SK-N-SH treated with all-trans-retinoic acid at 6 μM for 48 hours (cell line): Measurements from ENCODE around the gene CGB5.

Source experiments
- CSRNP3 ChIP-seq: fragments of 250-450 bp; sonication (Bioruptor Pico); IDR thresholded peaks from 2 replicates; pipeline ENCODE4 v1.5.1; 2021; ENCODE audit warnings: mild to moderate bottlenecking, moderate library complexity
- OSR1 ChIP-seq: fragments of 250-450 bp; sonication (Bioruptor Pico); IDR thresholded peaks from 2 replicates; pipeline ENCODE4 v1.8.0; 2022; ENCODE audit warnings: moderate library complexity, mild to moderate bottlenecking, inconsistent platforms
- PPARA ChIP-seq: fragments of 250-450 bp; sonication (Bioruptor Pico); IDR thresholded peaks from 2 replicates; pipeline ENCODE4 v1.5.0; 2020; ENCODE audit warnings: mild to moderate bottlenecking, borderline replicate concordance
- RARB ChIP-seq: fragments of 250-450 bp; sonication (Bioruptor Pico); IDR thresholded peaks from 2 replicates; pipeline ENCODE4 v1.8.0; 2021; ENCODE audit warnings: mild to moderate bottlenecking, moderate library complexity
- SNAI2 ChIP-seq: fragments of 250-450 bp; sonication (Bioruptor Pico); IDR thresholded peaks from 2 replicates; pipeline ENCODE4 v1.5.0; 2020; ENCODE audit warnings: mild to moderate bottlenecking, moderate library complexity
- TCF4 ChIP-seq: fragments of 250-450 bp; sonication (Bioruptor Pico); IDR thresholded peaks from 2 replicates; pipeline ENCODE4 v1.8.0; 2021; ENCODE audit warnings: mild to moderate bottlenecking, moderate library complexity, borderline replicate concordance
- ZC3H10 ChIP-seq: fragments of 250-450 bp; sonication (Bioruptor Pico); IDR thresholded peaks from 2 replicates; pipeline ENCODE4 v1.5.1; 2021; ENCODE audit warnings: mild to moderate bottlenecking, moderate library complexity
- ZFP3 ChIP-seq: fragments of 250-450 bp; sonication (Bioruptor Pico); IDR thresholded peaks from 2 replicates; pipeline ENCODE4 v1.5.0; 2020; ENCODE audit warnings: mild to moderate bottlenecking, moderate library complexity
- ZFP30 ChIP-seq: fragments of 450-650 bp; formaldehyde crosslinking; IDR thresholded peaks from 2 replicates; pipeline ENCODE4 v1.5.0; 2022; ENCODE audit warnings: mild to moderate bottlenecking, moderate library complexity
- TF ChIP-seq, protein P1 (sequence below): fragments of 250-450 bp; sonication (Bioruptor Pico); IDR thresholded peaks from 2 replicates; pipeline ENCODE4 v1.5.0; 2020; ENCODE audit warnings: mild to moderate bottlenecking, moderate library complexity
- TF ChIP-seq, protein P2 (sequence below): fragments of 250-450 bp; sonication (Bioruptor Pico); IDR thresholded peaks from 2 replicates; pipeline ENCODE4 v1.8.0; 2020; ENCODE audit warnings: mild to moderate bottlenecking, moderate library complexity, borderline replicate concordance
- TF ChIP-seq, protein P3 (sequence below): fragments of 250-450 bp; sonication (Bioruptor Pico); IDR thresholded peaks from 2 replicates; pipeline ENCODE4 v1.5.1; 2020; ENCODE audit warnings: low read depth, mild to moderate bottlenecking, moderate library complexity

GRCh38 chr19:49086296-49086695 lies 42.6 kb downstream of the CGB5 start:
- TF ChIP-seq ZFP3 (CRISPR knock-in tag) (no peak), ZFP30 (CRISPR knock-in tag) (no peak), RARB (CRISPR knock-in tag) (no peak), ZC3H10 (no peak), SNAI2 (CRISPR knock-in tag) (no peak), CSRNP3 (CRISPR knock-in tag) (no peak), OSR1 (CRISPR knock-in tag) (no peak), TCF4 (CRISPR knock-in tag) (no peak), PPARA (CRISPR knock-in tag) (no peak)
- TF ChIP-seq, protein P1, sequence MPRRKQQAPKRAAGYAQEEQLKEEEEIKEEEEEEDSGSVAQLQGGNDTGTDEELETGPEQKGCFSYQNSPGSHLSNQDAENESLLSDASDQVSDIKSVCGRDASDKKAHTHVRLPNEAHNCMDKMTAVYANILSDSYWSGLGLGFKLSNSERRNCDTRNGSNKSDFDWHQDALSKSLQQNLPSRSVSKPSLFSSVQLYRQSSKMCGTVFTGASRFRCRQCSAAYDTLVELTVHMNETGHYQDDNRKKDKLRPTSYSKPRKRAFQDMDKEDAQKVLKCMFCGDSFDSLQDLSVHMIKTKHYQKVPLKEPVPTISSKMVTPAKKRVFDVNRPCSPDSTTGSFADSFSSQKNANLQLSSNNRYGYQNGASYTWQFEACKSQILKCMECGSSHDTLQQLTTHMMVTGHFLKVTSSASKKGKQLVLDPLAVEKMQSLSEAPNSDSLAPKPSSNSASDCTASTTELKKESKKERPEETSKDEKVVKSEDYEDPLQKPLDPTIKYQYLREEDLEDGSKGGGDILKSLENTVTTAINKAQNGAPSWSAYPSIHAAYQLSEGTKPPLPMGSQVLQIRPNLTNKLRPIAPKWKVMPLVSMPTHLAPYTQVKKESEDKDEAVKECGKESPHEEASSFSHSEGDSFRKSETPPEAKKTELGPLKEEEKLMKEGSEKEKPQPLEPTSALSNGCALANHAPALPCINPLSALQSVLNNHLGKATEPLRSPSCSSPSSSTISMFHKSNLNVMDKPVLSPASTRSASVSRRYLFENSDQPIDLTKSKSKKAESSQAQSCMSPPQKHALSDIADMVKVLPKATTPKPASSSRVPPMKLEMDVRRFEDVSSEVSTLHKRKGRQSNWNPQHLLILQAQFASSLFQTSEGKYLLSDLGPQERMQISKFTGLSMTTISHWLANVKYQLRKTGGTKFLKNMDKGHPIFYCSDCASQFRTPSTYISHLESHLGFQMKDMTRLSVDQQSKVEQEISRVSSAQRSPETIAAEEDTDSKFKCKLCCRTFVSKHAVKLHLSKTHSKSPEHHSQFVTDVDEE, result no peak
- TF ChIP-seq, protein P2, sequence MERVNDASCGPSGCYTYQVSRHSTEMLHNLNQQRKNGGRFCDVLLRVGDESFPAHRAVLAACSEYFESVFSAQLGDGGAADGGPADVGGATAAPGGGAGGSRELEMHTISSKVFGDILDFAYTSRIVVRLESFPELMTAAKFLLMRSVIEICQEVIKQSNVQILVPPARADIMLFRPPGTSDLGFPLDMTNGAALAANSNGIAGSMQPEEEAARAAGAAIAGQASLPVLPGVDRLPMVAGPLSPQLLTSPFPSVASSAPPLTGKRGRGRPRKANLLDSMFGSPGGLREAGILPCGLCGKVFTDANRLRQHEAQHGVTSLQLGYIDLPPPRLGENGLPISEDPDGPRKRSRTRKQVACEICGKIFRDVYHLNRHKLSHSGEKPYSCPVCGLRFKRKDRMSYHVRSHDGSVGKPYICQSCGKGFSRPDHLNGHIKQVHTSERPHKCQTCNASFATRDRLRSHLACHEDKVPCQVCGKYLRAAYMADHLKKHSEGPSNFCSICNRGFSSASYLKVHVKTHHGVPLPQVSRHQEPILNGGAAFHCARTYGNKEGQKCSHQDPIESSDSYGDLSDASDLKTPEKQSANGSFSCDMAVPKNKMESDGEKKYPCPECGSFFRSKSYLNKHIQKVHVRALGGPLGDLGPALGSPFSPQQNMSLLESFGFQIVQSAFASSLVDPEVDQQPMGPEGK (CRISPR knock-in tag), result no peak
- TF ChIP-seq, protein P3, sequence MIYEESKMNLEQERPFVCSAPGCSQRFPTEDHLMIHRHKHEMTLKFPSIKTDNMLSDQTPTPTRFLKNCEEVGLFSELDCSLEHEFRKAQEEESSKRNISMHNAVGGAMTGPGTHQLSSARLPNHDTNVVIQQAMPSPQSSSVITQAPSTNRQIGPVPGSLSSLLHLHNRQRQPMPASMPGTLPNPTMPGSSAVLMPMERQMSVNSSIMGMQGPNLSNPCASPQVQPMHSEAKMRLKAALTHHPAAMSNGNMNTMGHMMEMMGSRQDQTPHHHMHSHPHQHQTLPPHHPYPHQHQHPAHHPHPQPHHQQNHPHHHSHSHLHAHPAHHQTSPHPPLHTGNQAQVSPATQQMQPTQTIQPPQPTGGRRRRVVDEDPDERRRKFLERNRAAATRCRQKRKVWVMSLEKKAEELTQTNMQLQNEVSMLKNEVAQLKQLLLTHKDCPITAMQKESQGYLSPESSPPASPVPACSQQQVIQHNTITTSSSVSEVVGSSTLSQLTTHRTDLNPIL, result no peak
